GM18526 (cell line): ENCODE results near the gene EFHB.

Experiments used
- POLR2A ChIP-seq: IDR thresholded peaks from 3 replicates; pipeline ENCODE4 v1.6.1; 2011; ENCODE audit not compliant: insufficient read length; ENCODE audit errors: extremely low read depth

The EFHB gene

GRCh38 chr3:19940643-19941042 is 6.6 kb upstream of the EFHB start:
- TF ChIP-seq POLR2A = no peak

- no peak for TF ChIP-seq POLR2A
Observed at GRCh38 chr3:19938295-19938627, 4.2 kb upstream of the EFHB start.

DNA sequence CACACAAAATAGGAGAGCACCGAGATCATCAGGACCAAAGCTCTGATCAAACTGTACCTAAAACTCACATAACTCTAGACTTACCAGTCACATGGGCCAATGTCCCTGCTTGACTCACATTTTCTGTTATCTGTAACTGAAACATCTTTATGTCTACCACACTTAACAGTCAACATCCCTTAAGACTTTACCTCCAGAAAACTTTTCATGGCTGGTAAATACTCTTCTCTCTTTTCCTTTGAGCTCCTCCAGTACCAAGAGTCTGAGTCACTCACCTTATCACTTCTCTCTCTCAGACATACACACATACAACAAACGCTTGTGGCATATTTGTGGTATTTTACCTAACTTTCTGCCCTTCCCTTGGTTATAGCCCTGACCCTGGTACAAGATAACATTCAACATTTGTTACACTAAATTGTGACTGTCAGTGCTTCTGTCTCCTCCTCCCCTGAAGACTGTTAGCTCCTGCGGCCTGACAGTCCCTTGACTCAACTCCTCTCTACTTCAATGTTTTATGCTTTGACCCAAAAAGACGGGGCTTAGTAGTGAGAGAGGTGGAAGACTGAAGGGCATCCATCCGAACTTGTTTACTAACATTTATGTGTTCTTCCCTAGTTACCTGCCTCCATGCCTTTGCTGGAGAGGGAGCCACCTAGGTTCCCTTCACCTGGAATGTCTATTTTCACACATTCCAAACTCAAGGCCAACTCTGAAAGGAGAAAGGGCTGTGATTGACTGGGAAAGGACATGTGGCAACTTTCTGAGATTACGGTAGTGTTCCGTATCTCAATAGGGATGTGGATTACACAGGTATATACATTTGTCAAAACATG is 3.7 kb upstream of the EFHB start:
- no peak for TF ChIP-seq POLR2A

DNA sequence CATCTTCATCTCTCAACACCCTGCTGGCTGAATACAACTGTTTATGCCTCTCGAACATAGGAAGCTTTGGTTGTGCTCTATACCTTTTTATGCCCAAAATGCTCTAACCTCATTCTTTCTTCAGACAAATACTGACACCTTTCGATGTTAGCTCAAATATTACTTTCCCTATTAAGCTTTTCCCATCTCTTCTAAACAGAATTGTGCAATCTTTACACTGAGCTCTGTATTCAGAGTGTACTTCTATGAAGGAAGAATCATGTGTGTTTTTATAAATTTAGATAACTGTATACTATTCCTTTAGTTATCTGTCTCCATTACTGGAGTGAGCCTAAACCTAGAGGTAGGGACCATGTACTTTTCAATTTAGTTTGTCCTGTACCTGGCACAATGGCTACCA is 1.6 kb downstream of the EFHB start:
- TF ChIP-seq POLR2A = no peak

DNA sequence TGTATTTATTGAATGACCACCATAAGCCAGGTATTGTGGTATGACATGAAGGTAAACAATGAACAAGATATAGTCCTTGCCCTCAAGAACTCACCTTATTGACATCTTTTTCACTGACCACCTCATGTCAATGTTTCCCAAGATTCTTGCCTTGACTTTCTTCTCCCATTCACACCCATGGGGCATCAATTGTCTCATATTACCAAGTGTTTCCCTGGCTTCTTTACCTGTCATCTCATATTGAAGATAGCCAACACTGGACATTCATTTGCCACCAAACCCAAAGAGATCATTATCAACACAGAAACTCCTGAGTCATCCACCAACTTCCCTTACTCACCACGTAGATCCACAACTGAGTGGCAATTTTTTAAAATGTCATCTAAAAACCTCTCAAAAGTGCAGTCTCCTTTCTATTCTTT is 2.2 kb downstream of the EFHB start:
- no peak for TF ChIP-seq POLR2A

DNA sequence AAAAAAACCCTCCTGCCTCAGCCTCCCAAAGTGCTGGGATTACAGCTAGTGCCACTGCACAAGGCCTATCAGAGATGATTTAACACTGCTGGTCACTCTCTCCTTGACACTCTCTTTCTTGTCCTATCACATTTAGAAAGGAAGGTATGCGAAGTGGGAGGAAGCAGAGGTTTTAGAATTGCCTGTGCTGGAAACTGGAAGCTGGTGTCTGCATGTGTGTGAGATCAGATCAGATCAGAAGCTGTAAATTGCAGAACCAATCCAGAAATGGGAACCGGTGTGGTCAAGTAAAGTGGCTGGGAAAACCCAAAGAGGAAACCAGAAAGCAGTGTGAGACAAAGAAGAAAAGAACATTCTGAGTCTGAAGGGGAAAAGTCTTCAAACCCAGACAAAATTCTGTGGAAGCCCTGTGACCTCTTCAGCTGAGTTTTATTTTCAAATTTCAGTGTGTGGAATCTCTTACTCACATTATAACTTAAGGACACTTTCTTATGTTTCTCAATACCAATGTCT is 2.8 kb downstream of the EFHB start:
- TF ChIP-seq POLR2A = no peak

- no peak for TF ChIP-seq POLR2A
Observed at GRCh38 chr3:19920401-19921080, 13.5 kb downstream of the EFHB start.

DNA sequence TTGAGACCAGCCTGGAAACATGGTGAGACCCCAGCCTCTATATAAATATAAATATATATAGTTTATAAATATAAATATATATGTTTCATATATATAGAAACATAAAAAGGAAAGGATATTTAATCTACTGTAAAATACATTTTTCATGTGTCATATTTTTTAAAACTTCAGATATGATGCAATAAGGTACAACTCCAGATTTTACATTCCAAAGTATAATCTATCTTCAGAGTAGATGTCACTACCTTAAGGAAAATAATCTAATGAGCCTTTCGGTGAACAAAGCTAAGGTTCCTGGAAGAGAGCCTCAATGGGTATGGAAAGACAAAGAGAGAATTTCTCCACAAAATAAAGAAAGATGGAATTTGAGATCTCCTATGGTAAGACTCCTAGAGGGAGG is 16.9 kb downstream of the EFHB start:
- TF ChIP-seq POLR2A = no peak

- TF ChIP-seq POLR2A = no peak
Observed at GRCh38 chr3:19911452-19911851, 22.6 kb downstream of the EFHB start.

GRCh38 chr3:19907523-19907922 is 26.5 kb downstream of the EFHB start:
- no peak for TF ChIP-seq POLR2A

GRCh38 chr3:19903649-19904048 is 30.4 kb downstream of the EFHB start:
- no peak for TF ChIP-seq POLR2A

GRCh38 chr3:19901918-19902317 is 32.1 kb downstream of the EFHB start:
- no peak for TF ChIP-seq POLR2A

GRCh38 chr3:19901337-19901736 is 32.7 kb downstream of the EFHB start:
- no peak for TF ChIP-seq POLR2A

- TF ChIP-seq POLR2A = no peak
Observed at GRCh38 chr3:19899264-19899663, 34.8 kb downstream of the EFHB start.

- no peak for TF ChIP-seq POLR2A
Observed at GRCh38 chr3:19898721-19899120, 35.3 kb downstream of the EFHB start.

DNA sequence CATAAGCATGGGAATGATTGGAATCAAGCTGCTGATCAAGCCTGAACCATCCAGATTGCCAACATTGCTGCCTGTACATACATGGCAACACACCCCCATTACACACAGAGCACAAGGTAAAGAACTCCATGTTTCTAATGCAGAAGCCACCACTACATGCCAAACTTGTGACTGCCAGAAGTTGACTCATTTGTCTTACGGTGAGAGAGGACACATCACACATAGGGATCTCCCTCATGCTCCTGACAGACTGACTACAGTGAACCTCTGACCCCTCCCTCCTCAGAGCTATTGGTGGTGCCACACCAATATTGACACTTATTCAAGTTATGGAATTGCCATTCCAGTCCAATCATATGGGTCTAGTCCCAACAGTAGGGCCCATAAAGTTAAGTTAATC is 42.3 kb downstream of the EFHB start:
- no peak for TF ChIP-seq POLR2A
